Lower leg skin (tissue), 3 donors: ENCODE measurements around the gene S1PR4.

ENCODE experiments used
- POLR2A ChIP-seq, 2 donors: fragments of 450-650 bp; IDR thresholded peaks; one replicate each; pipeline ENCODE4 v1.6.1; 2016 to 2017; ENCODE audit warnings: antibody characterized with exemption in 2 of 2, mild to moderate bottlenecking in 1 of 2, moderate library complexity in 1 of 2
- TF ChIP-seq, protein P1 (sequence below), 3 donors: fragments of 450-650 bp; IDR thresholded peaks; one replicate each; pipeline ENCODE4 v1.5.1; 2016; ENCODE audit warnings: antibody characterized with exemption in 3 of 3, mild to moderate bottlenecking in 3 of 3, moderate library complexity in 2 of 3

DNA sequence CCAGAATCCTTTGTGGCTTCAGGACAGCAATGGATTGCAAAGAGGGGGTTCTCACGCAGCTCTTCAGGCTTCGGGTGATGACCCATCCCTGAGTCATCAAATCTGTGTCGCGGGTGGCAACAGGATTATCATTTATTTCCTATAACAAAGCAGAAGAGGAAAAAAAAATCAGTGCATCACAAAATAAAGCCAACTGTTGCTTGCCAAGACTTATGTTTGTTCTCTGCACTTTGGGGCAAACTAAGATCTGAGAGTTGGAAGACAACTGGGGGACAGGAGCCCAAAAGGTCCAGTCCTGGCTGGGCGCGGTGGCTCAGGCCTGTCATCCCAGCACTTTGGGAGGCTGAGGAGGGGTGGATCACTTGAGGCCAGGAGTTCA is 36.3 kb upstream of the S1PR4 start:
- no peak for TF ChIP-seq POLR2A (IDR thresholded peaks at IDR 0.05)
- TF ChIP-seq, protein P1, sequence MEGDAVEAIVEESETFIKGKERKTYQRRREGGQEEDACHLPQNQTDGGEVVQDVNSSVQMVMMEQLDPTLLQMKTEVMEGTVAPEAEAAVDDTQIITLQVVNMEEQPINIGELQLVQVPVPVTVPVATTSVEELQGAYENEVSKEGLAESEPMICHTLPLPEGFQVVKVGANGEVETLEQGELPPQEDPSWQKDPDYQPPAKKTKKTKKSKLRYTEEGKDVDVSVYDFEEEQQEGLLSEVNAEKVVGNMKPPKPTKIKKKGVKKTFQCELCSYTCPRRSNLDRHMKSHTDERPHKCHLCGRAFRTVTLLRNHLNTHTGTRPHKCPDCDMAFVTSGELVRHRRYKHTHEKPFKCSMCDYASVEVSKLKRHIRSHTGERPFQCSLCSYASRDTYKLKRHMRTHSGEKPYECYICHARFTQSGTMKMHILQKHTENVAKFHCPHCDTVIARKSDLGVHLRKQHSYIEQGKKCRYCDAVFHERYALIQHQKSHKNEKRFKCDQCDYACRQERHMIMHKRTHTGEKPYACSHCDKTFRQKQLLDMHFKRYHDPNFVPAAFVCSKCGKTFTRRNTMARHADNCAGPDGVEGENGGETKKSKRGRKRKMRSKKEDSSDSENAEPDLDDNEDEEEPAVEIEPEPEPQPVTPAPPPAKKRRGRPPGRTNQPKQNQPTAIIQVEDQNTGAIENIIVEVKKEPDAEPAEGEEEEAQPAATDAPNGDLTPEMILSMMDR (IDR thresholded peaks at IDR 0.05): no peak
